ENCODE results near the gene KMO. TPM values are rescaled to one million over a fixed set of nuclear protein-coding genes. Genes with fewer than 3 reads are reported as not detected.

Gene KMO
- total RNA-seq, 6 experiments from 2014 or later: 25.4 to 57.3 (median 28.3) TPM

- Histone ChIP-seq H3K27ac (no peak overlapping the region), H3K9me3 (no peaks in the 10 kb centered on the region), H3K27me3 (no peaks in the 10 kb centered on the region), H3K4me3 (no peak overlapping the region), H3K36me3 (no peaks in the 10 kb centered on the region), H3K4me1 (no peaks in the 10 kb centered on the region)
- TF ChIP-seq, protein P1, sequence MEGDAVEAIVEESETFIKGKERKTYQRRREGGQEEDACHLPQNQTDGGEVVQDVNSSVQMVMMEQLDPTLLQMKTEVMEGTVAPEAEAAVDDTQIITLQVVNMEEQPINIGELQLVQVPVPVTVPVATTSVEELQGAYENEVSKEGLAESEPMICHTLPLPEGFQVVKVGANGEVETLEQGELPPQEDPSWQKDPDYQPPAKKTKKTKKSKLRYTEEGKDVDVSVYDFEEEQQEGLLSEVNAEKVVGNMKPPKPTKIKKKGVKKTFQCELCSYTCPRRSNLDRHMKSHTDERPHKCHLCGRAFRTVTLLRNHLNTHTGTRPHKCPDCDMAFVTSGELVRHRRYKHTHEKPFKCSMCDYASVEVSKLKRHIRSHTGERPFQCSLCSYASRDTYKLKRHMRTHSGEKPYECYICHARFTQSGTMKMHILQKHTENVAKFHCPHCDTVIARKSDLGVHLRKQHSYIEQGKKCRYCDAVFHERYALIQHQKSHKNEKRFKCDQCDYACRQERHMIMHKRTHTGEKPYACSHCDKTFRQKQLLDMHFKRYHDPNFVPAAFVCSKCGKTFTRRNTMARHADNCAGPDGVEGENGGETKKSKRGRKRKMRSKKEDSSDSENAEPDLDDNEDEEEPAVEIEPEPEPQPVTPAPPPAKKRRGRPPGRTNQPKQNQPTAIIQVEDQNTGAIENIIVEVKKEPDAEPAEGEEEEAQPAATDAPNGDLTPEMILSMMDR (IDR thresholded peaks at IDR 0.05): no peak
- TF ChIP-seq POLR2A (IDR thresholded peaks at IDR 0.05): no peak
- ATAC-seq: no peak
- 47% methylated on average over 2 of the region's 2 CpGs for WGBS (ENCODE audit: insufficient coverage, low coverage, low lambda C conversion rate, missing lambda C conversion rate)
- no peak for DNase-seq
- intact Hi-C loops (cut with DNase I): no loop called here
Observed at GRCh38 chr1:241600496-241600901, 68.3 kb downstream of the KMO start.

- Histone ChIP-seq H3K9me3 (no peaks in the 10 kb centered on the region), H3K4me3 (no peak overlapping the region), H3K27me3 (no peaks in the 10 kb centered on the region), H3K27ac (peak overlapping the region in 1 of 3 donors; percentile 35), H3K4me1 (no peaks in the 10 kb centered on the region), H3K36me3 (no peaks in the 10 kb centered on the region)
- DNase-seq (no peak), ATAC-seq (peak; percentile 31 to 85 (median 57))
- intact Hi-C loops (cut with DNase I): no loop called here
- TF ChIP-seq, protein P1 (IDR thresholded peaks at IDR 0.05): no peak
- TF ChIP-seq POLR2A (IDR thresholded peaks at IDR 0.05): no peak
- 52% methylated on average over 3 of the region's 3 CpGs for WGBS (ENCODE audit: insufficient coverage, low coverage, low lambda C conversion rate, missing lambda C conversion rate)
Observed at GRCh38 chr1:241603731-241604245, 71.6 kb downstream of the KMO start.

GRCh38 chr1:241605146-241605805 lies 73.1 kb downstream of the KMO start:
- H3K4me3 ChIP-seq: no peak overlapping the region
- TF ChIP-seq, protein P1 (IDR thresholded peaks at IDR 0.05): peak in 2 of 4 donors; percentile 20 to 35
- no peak for TF ChIP-seq POLR2A (IDR thresholded peaks at IDR 0.05)
- no peaks in the 10 kb centered on the region for H3K36me3 ChIP-seq
- intact Hi-C loops (cut with DNase I): no loop called here
- peaks cover 0 to 9% (median under 1%) of the 10 kb centered on the region in 4 donors for H3K4me1 ChIP-seq
- 68% methylated on average over 9 of the region's 9 CpGs for WGBS (ENCODE audit: insufficient coverage, low coverage, low lambda C conversion rate, missing lambda C conversion rate)
- no peaks in the 10 kb centered on the region for H3K9me3 ChIP-seq
- no peak overlapping the region for H3K27ac ChIP-seq
- H3K27me3 ChIP-seq: no peaks in the 10 kb centered on the region
- no peak for DNase-seq
- peak in 1 of 4 donors; percentile 22 for ATAC-seq

DNA sequence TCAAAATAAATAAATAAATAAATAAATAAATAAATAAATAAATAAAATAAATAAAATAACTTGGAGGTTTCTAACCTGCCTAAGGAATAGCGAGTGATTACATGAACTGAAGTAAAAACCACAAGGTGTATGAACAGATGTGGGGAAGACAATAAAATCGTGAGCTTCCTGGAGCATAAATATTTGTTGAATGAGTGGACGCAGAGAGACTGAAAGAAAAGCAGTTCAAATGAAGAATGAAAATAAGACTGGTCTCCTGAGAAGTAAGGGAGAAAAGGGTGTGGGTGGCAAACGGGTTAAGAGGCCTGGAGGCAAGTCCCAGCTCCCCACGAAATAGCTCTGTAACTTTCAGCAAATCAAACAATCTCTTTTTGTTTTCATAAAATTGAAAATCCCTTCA lies 74.4 kb downstream of the KMO start:
- no peak overlapping the region for H3K27ac ChIP-seq
- ATAC-seq (no peak), DNase-seq (no peak)
- 80% methylated on average over 5 of the region's 5 CpGs for WGBS (ENCODE audit: insufficient coverage, low coverage, low lambda C conversion rate, missing lambda C conversion rate)
- H3K27me3 ChIP-seq: no peaks in the 10 kb centered on the region
- no peaks in the 10 kb centered on the region for H3K36me3 ChIP-seq
- intact Hi-C loops (cut with DNase I): no loop called here
- no peaks in the 10 kb centered on the region for H3K9me3 ChIP-seq
- H3K4me1 ChIP-seq: peaks cover 0 to 21% (median 7%) of the 10 kb centered on the region in 4 donors
- no peak overlapping the region for H3K4me3 ChIP-seq
- no peak for TF ChIP-seq POLR2A (IDR thresholded peaks at IDR 0.05)
- TF ChIP-seq, protein P1 (IDR thresholded peaks at IDR 0.05): no peak
